Stimulated activated CD4-positive, alpha-beta T cell treated with anti-CD3 and anti-CD28 coated beads, Interleukin-4, amount 100 ng/mL, for 1 hour (primary cell): ENCODE results near the gene TTC23.

Source experiments
- DNase-seq: peaks from one replicate; pipeline ENCODE4 v3.0.0-alpha.2; 2020

Gene TTC23

GRCh38 chr15:99134317-99134821, 115.0 kb downstream of the TTC23 start:
- no peak for DNase-seq

GRCh38 chr15:99132634-99133287, 116.6 kb downstream of the TTC23 start:
- DNase-seq, result no peak

GRCh38 chr15:99132122-99132521, 117.3 kb downstream of the TTC23 start:
- no peak for DNase-seq

- DNase-seq, result no peak
These were observed 117.8 kb downstream of the TTC23 start for GRCh38 chr15:99131441-99132023.

- DNase-seq, result no peak
These were observed 118.5 kb downstream of the TTC23 start for GRCh38 chr15:99130765-99131440.

GRCh38 chr15:99130314-99130713, 119.1 kb downstream of the TTC23 start:
- DNase-seq, result no peak

- no peak for DNase-seq
These were observed 119.7 kb downstream of the TTC23 start for GRCh38 chr15:99129644-99130043.

GRCh38 chr15:99128411-99128810, 121.0 kb downstream of the TTC23 start:
- DNase-seq, result no peak

- no peak for DNase-seq
These were observed 121.6 kb downstream of the TTC23 start for GRCh38 chr15:99127773-99128172.

GRCh38 chr15:99126930-99127329, 122.5 kb downstream of the TTC23 start:
- DNase-seq, result no peak

GRCh38 chr15:99126131-99126588, 123.2 kb downstream of the TTC23 start:
- DNase-seq, result no peak

GRCh38 chr15:99125061-99125891, 124.1 kb downstream of the TTC23 start:
- no peak for DNase-seq

GRCh38 chr15:99124641-99125040, 124.7 kb downstream of the TTC23 start:
- DNase-seq, result no peak

- DNase-seq, result no peak
These were observed 125.5 kb downstream of the TTC23 start for GRCh38 chr15:99123713-99124451.

GRCh38 chr15:99122831-99123712, 126.3 kb downstream of the TTC23 start:
- no peak for DNase-seq

GRCh38 chr15:99121691-99122410, 127.5 kb downstream of the TTC23 start:
- DNase-seq, result no peak

- no peak for DNase-seq
These were observed 128.2 kb downstream of the TTC23 start for GRCh38 chr15:99121207-99121606.

GRCh38 chr15:99120050-99120777, 129.2 kb downstream of the TTC23 start:
- no peak for DNase-seq

GRCh38 chr15:99118801-99119546, 130.4 kb downstream of the TTC23 start:
- DNase-seq, result no peak
